ENCODE results near the gene ARHGAP5. TPM values are rescaled to one million over a fixed set of nuclear protein-coding genes. Genes with fewer than 3 reads are reported as not detected.

Gene ARHGAP5
- 28.2 and 45.6 TPM in 2 replicates for polyA plus RNA-seq (2011; rRNA removed)
- 33.2 and 67.3 TPM in 2 replicates for polyA minus RNA-seq (2011; rRNA and poly(A)+ RNA removed)

- H3K4me3 ChIP-seq (ENCODE audit: low read depth, low read length), result peak within 1 kb of the TSS; percentile 83
- H3K9me3 ChIP-seq (ENCODE audit: control insufficient read depth, insufficient read depth, low read length), result 0 out of 2 replicates have a peak, but pooled peaks cover 2% of the 10 kb centered on the region
- TF ChIP-seq, protein P1, sequence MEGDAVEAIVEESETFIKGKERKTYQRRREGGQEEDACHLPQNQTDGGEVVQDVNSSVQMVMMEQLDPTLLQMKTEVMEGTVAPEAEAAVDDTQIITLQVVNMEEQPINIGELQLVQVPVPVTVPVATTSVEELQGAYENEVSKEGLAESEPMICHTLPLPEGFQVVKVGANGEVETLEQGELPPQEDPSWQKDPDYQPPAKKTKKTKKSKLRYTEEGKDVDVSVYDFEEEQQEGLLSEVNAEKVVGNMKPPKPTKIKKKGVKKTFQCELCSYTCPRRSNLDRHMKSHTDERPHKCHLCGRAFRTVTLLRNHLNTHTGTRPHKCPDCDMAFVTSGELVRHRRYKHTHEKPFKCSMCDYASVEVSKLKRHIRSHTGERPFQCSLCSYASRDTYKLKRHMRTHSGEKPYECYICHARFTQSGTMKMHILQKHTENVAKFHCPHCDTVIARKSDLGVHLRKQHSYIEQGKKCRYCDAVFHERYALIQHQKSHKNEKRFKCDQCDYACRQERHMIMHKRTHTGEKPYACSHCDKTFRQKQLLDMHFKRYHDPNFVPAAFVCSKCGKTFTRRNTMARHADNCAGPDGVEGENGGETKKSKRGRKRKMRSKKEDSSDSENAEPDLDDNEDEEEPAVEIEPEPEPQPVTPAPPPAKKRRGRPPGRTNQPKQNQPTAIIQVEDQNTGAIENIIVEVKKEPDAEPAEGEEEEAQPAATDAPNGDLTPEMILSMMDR (IDR thresholded peaks at IDR 0.05; ENCODE audit: low read depth, low read length), result 0 out of 2 replicates have a peak, but pooled peaks have one; percentile 5
- peak within 1 kb of the TSS; percentile 89 for H3K27ac ChIP-seq (ENCODE audit: low read depth, low read length)
- ChIA-PET CTCF (interaction anchor here (1.3 kb wide), 1 partner anchor 177 kb away, joined by 6 read pairs; no protein-coding TSS in a partner anchor), POLR2A (interaction anchor here (0.7 to 1.3 kb wide), 9 partner anchors 126 to 661 kb away, joined by 3 to 8 read pairs (median 5); partner anchors contain the start of genes HEATR5A and RNU6-8)
- H3K27me3 ChIP-seq (ENCODE audit: control insufficient read depth, insufficient read depth, low read length), result no peaks in the 10 kb centered on the region
- DNase-seq (ENCODE audit: low read depth, low spot score), result no peak
These were observed at the start of gene ARHGAP5 for GRCh38 chr14:32077081-32078022. Gene ARHGAP5 (plus strand): TSS chr14:32077304. CDS start chr14:32090670, 13,366 bp downstream.

DNA sequence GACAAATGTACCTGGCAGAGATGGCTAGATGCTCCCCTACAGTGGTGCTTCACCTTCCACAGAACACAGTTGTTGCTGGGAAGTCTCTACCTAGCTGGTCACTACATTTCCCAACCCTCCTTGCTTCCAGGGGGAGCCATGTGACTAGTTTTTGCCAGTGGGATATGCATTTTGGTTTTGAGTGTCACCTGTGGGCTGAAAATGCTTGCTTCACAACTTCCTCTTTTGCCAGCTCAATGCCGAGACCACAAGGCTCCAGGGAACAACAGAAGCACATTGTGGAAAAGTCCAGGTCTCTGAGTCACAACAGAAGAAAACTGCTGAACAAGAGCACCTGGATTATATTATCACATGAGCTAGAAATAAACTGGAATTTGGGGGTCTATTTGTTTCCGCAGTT, 48.5 kb upstream of the ARHGAP5 start:
- CTCF ChIA-PET, result interaction anchor here (1.2 kb wide), 1 partner anchor 45 kb away, joined by 4 read pairs; no protein-coding TSS in a partner anchor
- DNase-seq (ENCODE audit: low read depth, low spot score), result no peak
- Histone ChIP-seq H3K27ac (ENCODE audit: low read depth, low read length) (no peak overlapping the region), H3K27me3 (ENCODE audit: control insufficient read depth, insufficient read depth, low read length) (no peaks in the 10 kb centered on the region), H3K4me3 (ENCODE audit: low read depth, low read length) (no peak overlapping the region), H3K9me3 (ENCODE audit: control insufficient read depth, insufficient read depth, low read length) (no peaks in the 10 kb centered on the region)
- TF ChIP-seq, protein P1 (IDR thresholded peaks at IDR 0.05; ENCODE audit: low read depth, low read length), result no peak
- POLR2A ChIA-PET, result no interaction called here

DNA sequence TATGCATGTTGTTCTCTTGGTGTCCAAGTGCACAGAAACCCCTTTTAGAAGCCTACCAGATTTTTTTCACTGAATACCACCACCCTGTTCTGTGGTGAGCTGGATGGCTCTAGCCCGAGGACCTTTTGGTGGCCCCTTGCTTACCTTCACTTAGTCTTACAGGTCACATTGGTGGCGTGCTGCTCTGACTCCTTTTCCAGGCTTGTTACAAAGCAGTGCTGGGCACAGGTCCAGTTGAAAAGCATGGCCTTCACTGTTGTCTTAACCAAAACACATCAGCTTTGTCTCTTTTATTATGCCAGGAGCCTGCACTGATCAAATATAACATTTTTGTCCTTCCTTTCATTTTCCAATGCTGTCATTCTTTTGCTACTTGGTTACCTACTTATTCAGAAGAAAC, 43.6 kb upstream of the ARHGAP5 start:
- ChIA-PET POLR2A (no interaction called here), CTCF (interaction anchor here (0.5 kb wide), 1 partner anchor 287 kb away, joined by 4 read pairs; no protein-coding TSS in a partner anchor)
- DNase-seq (ENCODE audit: low read depth, low spot score), result no peak
- TF ChIP-seq, protein P1 (IDR thresholded peaks at IDR 0.05; ENCODE audit: low read depth, low read length), result no peak
- H3K9me3 ChIP-seq (ENCODE audit: control insufficient read depth, insufficient read depth, low read length), result no peaks in the 10 kb centered on the region
- no peaks in the 10 kb centered on the region for H3K27me3 ChIP-seq (ENCODE audit: control insufficient read depth, insufficient read depth, low read length)
- no peak overlapping the region for H3K27ac ChIP-seq (ENCODE audit: low read depth, low read length)
- no peak overlapping the region for H3K4me3 ChIP-seq (ENCODE audit: low read depth, low read length)

- Histone ChIP-seq H3K4me3 (ENCODE audit: low read depth, low read length) (no peak overlapping the region), H3K27me3 (ENCODE audit: control insufficient read depth, insufficient read depth, low read length) (no peaks in the 10 kb centered on the region), H3K9me3 (ENCODE audit: control insufficient read depth, insufficient read depth, low read length) (no peaks in the 10 kb centered on the region), H3K27ac (ENCODE audit: low read depth, low read length) (no peak overlapping the region)
- ChIA-PET POLR2A (no interaction called here), CTCF (no interaction called here)
- TF ChIP-seq, protein P1 (IDR thresholded peaks at IDR 0.05; ENCODE audit: low read depth, low read length), result no peak
- DNase-seq (ENCODE audit: low read depth, low spot score), result no peak
These were observed 38.2 kb upstream of the ARHGAP5 start for GRCh38 chr14:32038876-32039275.

Measured in AG04450 (cell line).